Measurements from ENCODE around the gene ANKFY1. TPM values are rescaled to one million over a fixed set of nuclear protein-coding genes. Genes with fewer than 3 reads are reported as not detected.

ANKFY1 gene
- total RNA-seq, 2 donors from 2014 or later = 67.6 to 107 TPM

GRCh38 chr17:4176808-4177472 lies 86.8 kb downstream of the ANKFY1 start:
- Mint-ChIP-seq H3K27ac (peak overlapping the region; percentile 83 to 88), H3K4me1 (ENCODE audit: low read depth in 2 of 2) (peaks cover 42 to 45% of the 10 kb centered on the region in 2 donors), H3K36me3 (peaks cover 16% of the 10 kb centered on the region), H3K9me3 (no peaks in the 10 kb centered on the region), H3K27me3 (no peaks in the 10 kb centered on the region), H3K4me3 (peak overlapping the region; percentile 63)
- peak in 1 of 2 donors; percentile 2 for ATAC-seq
- no peak for DNase-seq (ENCODE audit: low spot score)

DNA sequence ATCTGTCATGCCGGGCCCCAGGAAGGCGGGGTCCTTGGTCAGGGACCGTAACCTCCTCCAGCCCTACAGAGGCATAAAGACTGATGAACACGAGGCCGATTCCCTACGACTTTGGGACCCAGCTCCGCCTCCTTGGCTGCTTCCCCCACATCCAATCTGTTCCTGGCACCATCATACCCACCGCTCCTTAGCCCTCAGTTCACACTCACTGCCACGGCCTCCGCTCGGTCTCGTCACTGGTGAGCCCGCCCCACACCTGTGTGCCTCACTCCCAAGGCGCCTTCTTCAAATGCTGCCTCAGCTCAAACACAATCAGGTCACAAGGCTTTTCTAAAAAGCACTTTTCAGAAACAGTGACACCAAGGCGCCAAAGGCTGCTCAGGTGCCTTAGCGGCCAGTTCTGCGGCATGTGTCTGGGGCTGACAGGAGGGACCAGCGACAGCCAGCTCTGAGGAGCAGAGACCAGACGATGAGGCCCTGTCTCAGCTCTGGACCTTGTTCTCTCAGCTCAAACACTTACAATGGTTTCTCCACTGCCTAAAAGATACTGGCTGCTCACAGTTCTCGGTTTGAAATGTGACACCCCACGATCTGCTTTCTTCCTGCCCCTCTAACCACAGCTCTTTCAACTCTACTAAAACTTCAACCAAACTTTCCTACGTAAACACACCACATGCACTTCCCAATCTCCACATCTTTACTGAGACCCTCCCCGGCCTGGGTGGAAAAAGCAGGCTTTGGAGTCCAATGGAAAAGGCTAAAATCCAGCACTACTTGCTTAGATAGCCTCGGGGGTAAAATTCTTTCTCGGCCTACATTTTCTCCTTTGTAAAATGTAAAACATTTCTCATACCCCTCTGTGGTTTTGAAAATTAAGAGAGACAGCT lies 87.6 kb downstream of the ANKFY1 start:
- no peaks in the 10 kb centered on the region for H3K9me3 Mint-ChIP-seq
- peak overlapping the region; percentile 83 to 88 for H3K27ac Mint-ChIP-seq
- ATAC-seq (peak; percentile 72 to 74), DNase-seq (ENCODE audit: low spot score) (no peak)
- H3K27me3 Mint-ChIP-seq = no peaks in the 10 kb centered on the region
- peaks cover 42 to 45% of the 10 kb centered on the region in 2 donors for H3K4me1 Mint-ChIP-seq (ENCODE audit: low read depth in 2 of 2)
- peaks cover 16% of the 10 kb centered on the region for H3K36me3 Mint-ChIP-seq
- peak overlapping the region; percentile 63 for H3K4me3 Mint-ChIP-seq

DNA sequence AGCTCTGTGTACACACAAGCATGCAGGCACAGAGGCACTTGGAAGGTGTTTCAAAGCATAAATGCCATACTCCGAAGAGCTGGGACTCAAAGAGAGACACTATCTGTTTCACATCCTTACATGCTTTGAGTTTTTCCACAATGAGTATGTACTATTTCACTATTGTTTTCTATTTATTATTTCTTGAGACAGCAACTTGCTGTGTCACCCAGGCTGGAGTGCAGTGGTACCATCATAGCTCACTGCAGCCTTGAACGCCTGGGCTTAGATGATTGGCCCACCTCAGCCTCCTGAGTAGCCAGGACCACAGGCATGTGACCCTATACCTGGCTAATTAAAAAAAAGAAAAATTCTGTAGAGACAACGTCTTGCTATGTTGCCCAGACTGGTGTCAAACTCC lies 89.2 kb downstream of the ANKFY1 start:
- H3K36me3 Mint-ChIP-seq = peaks cover 18% of the 10 kb centered on the region
- peaks cover 42 to 45% of the 10 kb centered on the region in 2 donors for H3K4me1 Mint-ChIP-seq (ENCODE audit: low read depth in 2 of 2)
- H3K27me3 Mint-ChIP-seq = no peaks in the 10 kb centered on the region
- peak overlapping the region in 1 of 2 donors; percentile 83 for H3K27ac Mint-ChIP-seq
- ATAC-seq (no peak), DNase-seq (ENCODE audit: low spot score) (no peak)
- H3K9me3 Mint-ChIP-seq = no peaks in the 10 kb centered on the region
- no peak overlapping the region for H3K4me3 Mint-ChIP-seq

- Mint-ChIP-seq H3K4me3 (no peak overlapping the region), H3K27me3 (no peaks in the 10 kb centered on the region), H3K36me3 (peaks cover 19% of the 10 kb centered on the region), H3K9me3 (no peaks in the 10 kb centered on the region), H3K4me1 (ENCODE audit: low read depth in 2 of 2) (peaks cover 45 to 48% of the 10 kb centered on the region in 2 donors), H3K27ac (peak overlapping the region in 1 of 2 donors; percentile 43)
- ATAC-seq (no peak), DNase-seq (ENCODE audit: low spot score) (no peak)
Observed at GRCh38 chr17:4173781-4174180, 90.0 kb downstream of the ANKFY1 start.

GRCh38 chr17:4172356-4172755 lies 91.4 kb downstream of the ANKFY1 start:
- peaks cover 40 to 44% of the 10 kb centered on the region in 2 donors for H3K4me1 Mint-ChIP-seq (ENCODE audit: low read depth in 2 of 2)
- no peaks in the 10 kb centered on the region for H3K27me3 Mint-ChIP-seq
- H3K27ac Mint-ChIP-seq = no peak overlapping the region
- H3K36me3 Mint-ChIP-seq = peaks cover 25% of the 10 kb centered on the region
- H3K9me3 Mint-ChIP-seq = no peaks in the 10 kb centered on the region
- H3K4me3 Mint-ChIP-seq = no peak overlapping the region
- DNase-seq (ENCODE audit: low spot score) = no peak
- no peak for ATAC-seq

- no peak overlapping the region for H3K27ac Mint-ChIP-seq
- DNase-seq (ENCODE audit: low spot score) (peak; percentile 51), ATAC-seq (no peak)
- H3K4me3 Mint-ChIP-seq = no peak overlapping the region
- no peaks in the 10 kb centered on the region for H3K27me3 Mint-ChIP-seq
- H3K9me3 Mint-ChIP-seq = no peaks in the 10 kb centered on the region
- H3K36me3 Mint-ChIP-seq = peaks cover 32% of the 10 kb centered on the region
- peaks cover 25 to 29% of the 10 kb centered on the region in 2 donors for H3K4me1 Mint-ChIP-seq (ENCODE audit: low read depth in 2 of 2)
Observed at GRCh38 chr17:4170639-4171280, 93.0 kb downstream of the ANKFY1 start.

- Mint-ChIP-seq H3K27ac (peak overlapping the region in 1 of 2 donors; percentile 18), H3K4me1 (ENCODE audit: low read depth in 2 of 2) (peaks cover 8 to 13% of the 10 kb centered on the region in 2 donors), H3K36me3 (peaks cover 35% of the 10 kb centered on the region), H3K4me3 (no peak overlapping the region), H3K27me3 (no peaks in the 10 kb centered on the region), H3K9me3 (no peaks in the 10 kb centered on the region)
- DNase-seq (ENCODE audit: low spot score) = no peak
- ATAC-seq = no peak
Observed at GRCh38 chr17:4167786-4168185, 96.0 kb downstream of the ANKFY1 start.

- Mint-ChIP-seq H3K4me3 (no peak overlapping the region), H3K4me1 (ENCODE audit: low read depth in 2 of 2) (peaks cover 8 to 13% of the 10 kb centered on the region in 2 donors), H3K27ac (peak overlapping the region in 1 of 2 donors; percentile 33), H3K27me3 (no peaks in the 10 kb centered on the region), H3K9me3 (no peaks in the 10 kb centered on the region), H3K36me3 (peaks cover 31% of the 10 kb centered on the region)
- ATAC-seq = no peak
- DNase-seq (ENCODE audit: low spot score) = no peak
Observed at GRCh38 chr17:4166419-4166818, 97.4 kb downstream of the ANKFY1 start.

DNA sequence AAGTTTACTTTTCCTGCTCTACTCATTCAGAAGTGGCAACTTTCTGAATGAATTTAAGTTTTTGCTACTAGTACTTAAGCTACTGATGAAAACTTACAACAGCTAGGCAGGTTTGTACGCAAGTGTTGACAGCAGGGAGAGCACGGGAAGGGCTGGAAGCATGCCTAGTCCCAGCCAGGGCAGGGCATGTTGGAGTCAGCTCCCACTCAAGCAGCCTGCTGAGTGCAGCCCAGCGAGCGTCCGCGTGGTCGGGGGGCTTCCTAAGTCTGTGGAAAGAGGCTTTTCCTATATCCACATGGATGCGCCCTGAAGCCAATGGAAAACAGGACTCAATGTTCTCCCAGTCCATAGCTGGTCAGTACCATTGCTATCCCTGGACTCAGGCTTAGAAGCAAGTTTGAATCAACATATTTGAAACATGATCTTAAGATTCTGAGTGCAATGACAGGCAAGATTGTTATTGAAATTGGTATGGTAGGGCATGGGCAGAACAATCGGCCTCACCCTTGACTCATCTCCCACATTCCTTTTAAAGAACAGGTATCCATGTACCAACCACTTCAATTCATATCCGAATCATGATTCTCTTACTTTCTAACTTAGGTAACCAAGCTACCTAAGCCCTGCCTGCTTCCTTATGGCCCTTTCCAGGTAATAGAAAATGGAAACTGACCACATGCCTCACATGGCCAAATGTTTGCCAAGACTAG lies 98.3 kb downstream of the ANKFY1 start:
- no peaks in the 10 kb centered on the region for H3K27me3 Mint-ChIP-seq
- DNase-seq (ENCODE audit: low spot score) = peak; percentile 20
- no peak for ATAC-seq
- no peak overlapping the region for H3K4me3 Mint-ChIP-seq
- H3K4me1 Mint-ChIP-seq (ENCODE audit: low read depth in 2 of 2) = peaks cover 8 to 13% of the 10 kb centered on the region in 2 donors
- no peaks in the 10 kb centered on the region for H3K9me3 Mint-ChIP-seq
- H3K27ac Mint-ChIP-seq = peak overlapping the region in 1 of 2 donors; percentile 33
- H3K36me3 Mint-ChIP-seq = peaks cover 31% of the 10 kb centered on the region

- H3K9me3 Mint-ChIP-seq = no peaks in the 10 kb centered on the region
- ATAC-seq (no peak), DNase-seq (ENCODE audit: low spot score) (no peak)
- peak overlapping the region in 1 of 2 donors; percentile 77 for H3K27ac Mint-ChIP-seq
- H3K4me1 Mint-ChIP-seq (ENCODE audit: low read depth in 2 of 2) = peaks cover 6 to 8% of the 10 kb centered on the region in 2 donors
- no peak overlapping the region for H3K4me3 Mint-ChIP-seq
- peaks cover 33% of the 10 kb centered on the region for H3K36me3 Mint-ChIP-seq
- no peaks in the 10 kb centered on the region for H3K27me3 Mint-ChIP-seq
Observed at GRCh38 chr17:4163951-4164350, 99.8 kb downstream of the ANKFY1 start.

DNA sequence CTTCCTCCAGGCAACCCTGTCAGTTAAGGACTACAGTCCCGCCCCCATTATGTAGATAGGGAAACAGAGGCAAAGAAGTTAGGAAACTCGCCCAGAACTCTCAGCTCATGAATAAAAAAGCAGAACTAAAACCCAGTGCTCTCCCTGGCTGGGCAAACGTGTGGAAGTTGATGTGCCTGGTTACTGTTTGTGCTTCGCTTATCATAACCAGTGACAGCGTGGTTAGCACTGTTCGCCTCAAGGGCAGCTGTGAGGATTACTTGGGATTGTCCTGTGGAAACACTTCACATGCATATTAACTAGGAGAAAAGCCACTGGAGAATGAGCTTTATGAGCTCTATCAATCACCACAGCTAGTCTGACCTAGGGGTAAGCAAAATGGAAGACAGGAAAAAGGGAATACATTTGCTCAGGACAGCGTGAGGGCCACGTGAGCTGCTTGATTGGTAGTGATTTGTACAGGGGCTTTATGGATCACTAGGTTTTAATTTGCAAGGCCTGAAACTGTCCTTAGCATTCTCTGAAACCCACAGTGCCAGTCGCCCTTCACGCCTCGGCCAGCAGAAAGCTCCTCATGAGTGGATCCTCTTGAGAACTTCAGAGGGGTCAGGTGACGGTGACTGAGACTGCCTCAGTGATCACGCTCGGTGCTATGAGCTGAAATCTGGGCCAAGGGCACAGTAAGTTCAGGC lies 100.9 kb downstream of the ANKFY1 start:
- Mint-ChIP-seq H3K36me3 (peaks cover 36% of the 10 kb centered on the region), H3K4me3 (no peak overlapping the region), H3K9me3 (no peaks in the 10 kb centered on the region), H3K4me1 (ENCODE audit: low read depth in 2 of 2) (peaks cover 5 to 7% of the 10 kb centered on the region in 2 donors), H3K27me3 (no peaks in the 10 kb centered on the region), H3K27ac (no peak overlapping the region)
- ATAC-seq (no peak), DNase-seq (ENCODE audit: low spot score) (peak; percentile 37)

DNA sequence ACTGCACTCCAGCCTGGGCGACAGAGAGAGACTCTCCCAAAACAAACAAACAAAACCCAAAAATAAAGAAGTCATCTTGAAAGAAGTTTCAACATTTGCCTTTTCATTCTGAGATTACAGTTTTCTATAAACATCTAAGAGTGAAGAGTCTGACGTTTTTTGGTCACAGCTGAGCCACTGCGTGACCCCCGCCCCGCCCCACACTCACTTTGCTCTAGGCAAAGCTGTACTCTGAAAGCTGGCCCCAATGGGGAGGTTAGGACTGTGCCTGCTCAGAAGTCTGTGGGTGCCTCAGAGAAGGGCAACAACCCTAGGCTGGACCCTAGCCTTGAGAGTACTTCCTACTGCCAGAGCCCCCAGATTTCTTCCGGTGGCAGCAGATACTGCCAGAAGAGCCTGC lies 101.5 kb downstream of the ANKFY1 start:
- DNase-seq (ENCODE audit: low spot score) (peak; percentile 55), ATAC-seq (peak in 1 of 2 donors; percentile 53)
- Mint-ChIP-seq H3K36me3 (peaks cover 30% of the 10 kb centered on the region), H3K9me3 (no peaks in the 10 kb centered on the region), H3K4me1 (ENCODE audit: low read depth in 2 of 2) (peaks cover 1% of the 10 kb centered on the region in 2 donors), H3K4me3 (no peak overlapping the region), H3K27ac (no peak overlapping the region), H3K27me3 (no peaks in the 10 kb centered on the region)

DNA sequence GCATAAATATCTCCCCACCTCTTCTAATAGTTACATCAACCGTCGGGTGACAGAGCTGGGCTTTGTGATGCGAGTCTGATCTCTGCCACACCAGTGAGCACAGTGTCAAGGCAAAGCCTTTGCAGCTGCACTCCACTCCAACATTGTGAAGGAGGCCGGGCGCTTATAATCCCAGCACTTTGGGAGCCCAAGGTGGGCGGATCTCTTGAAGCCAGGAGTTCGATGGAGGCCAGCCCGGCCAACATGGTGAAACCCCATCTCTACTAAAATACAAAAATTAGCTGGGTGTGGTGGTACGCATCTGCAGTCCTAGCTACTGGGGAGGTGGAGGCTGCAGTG lies 101.8 kb downstream of the ANKFY1 start:
- DNase-seq (ENCODE audit: low spot score) (peak; percentile 23), ATAC-seq (no peak)
- H3K4me3 Mint-ChIP-seq = no peak overlapping the region
- H3K36me3 Mint-ChIP-seq = peaks cover 26% of the 10 kb centered on the region
- no peaks in the 10 kb centered on the region for H3K27me3 Mint-ChIP-seq
- H3K9me3 Mint-ChIP-seq = no peaks in the 10 kb centered on the region
- no peaks in the 10 kb centered on the region for H3K4me1 Mint-ChIP-seq (ENCODE audit: low read depth in 2 of 2)
- H3K27ac Mint-ChIP-seq = no peak overlapping the region
